ENCODE measurements around the gene TEC.
"Not testable (repeated sequence)": the region's sequence is repeated elsewhere in the genome, so short reads cannot be mapped to it uniquely, and the experiment has no call there.

TEC gene

GRCh38 chr4:48167538-48168263, 101.9 kb downstream of the TEC start:
- DNase-seq (ENCODE audit: low read depth in 2 of 2): no peak

- not testable (repeated sequence) for DNase-seq (ENCODE audit: low read depth in 2 of 2)
Measured at GRCh38 chr4:48164561-48164960, 105.1 kb downstream of the TEC start.

GRCh38 chr4:48163746-48164145, 105.9 kb downstream of the TEC start:
- DNase-seq (ENCODE audit: low read depth in 2 of 2): no peak

GRCh38 chr4:48162162-48162561, 107.5 kb downstream of the TEC start:
- DNase-seq (ENCODE audit: low read depth in 2 of 2): no peak

GRCh38 chr4:48157271-48157670, 112.4 kb downstream of the TEC start:
- DNase-seq (ENCODE audit: low read depth in 2 of 2): no peak

- no peak for DNase-seq (ENCODE audit: low read depth in 2 of 2)
Measured at GRCh38 chr4:48156423-48156822, 113.2 kb downstream of the TEC start.

- DNase-seq (ENCODE audit: low read depth in 2 of 2): no peak
Measured at GRCh38 chr4:48153791-48154550, 115.7 kb downstream of the TEC start.

- DNase-seq (ENCODE audit: low read depth in 2 of 2): no peak
Measured at GRCh38 chr4:48152259-48152658, 117.4 kb downstream of the TEC start.

- DNase-seq (ENCODE audit: low read depth in 2 of 2): no peak
Measured at GRCh38 chr4:48149827-48150370, 119.7 kb downstream of the TEC start.

- no peak for DNase-seq (ENCODE audit: low read depth in 2 of 2)
Measured at GRCh38 chr4:48147621-48148020, 122.0 kb downstream of the TEC start.

GRCh38 chr4:48141048-48141447, 128.6 kb downstream of the TEC start:
- no peak for DNase-seq (ENCODE audit: low read depth in 2 of 2)

- DNase-seq (ENCODE audit: low read depth in 2 of 2): no peak
Measured at GRCh38 chr4:48139691-48140090, 129.9 kb downstream of the TEC start.

- no peak for DNase-seq (ENCODE audit: low read depth in 2 of 2)
Measured at GRCh38 chr4:48138936-48139335, 130.7 kb downstream of the TEC start.

GRCh38 chr4:48138511-48138910, 131.1 kb downstream of the TEC start:
- DNase-seq (ENCODE audit: low read depth in 2 of 2): no peak

GRCh38 chr4:48137846-48138245, 131.8 kb downstream of the TEC start:
- DNase-seq (ENCODE audit: low read depth in 2 of 2): no peak

- DNase-seq (ENCODE audit: low read depth in 2 of 2): no peak
Measured at GRCh38 chr4:48134081-48134480, 135.6 kb downstream of the TEC start, which contains the start of gene TXK. Gene TXK, minus strand, starts transcription at chr4:48134250. Its CDS starts 80 bp downstream, at chr4:48134170.

- DNase-seq (ENCODE audit: low read depth in 2 of 2): no peak
Measured at GRCh38 chr4:48133669-48134068, 136.0 kb downstream of the TEC start.

- DNase-seq (ENCODE audit: low read depth in 2 of 2): no peak
Measured at GRCh38 chr4:48131736-48132135, 137.9 kb downstream of the TEC start.

GRCh38 chr4:48130100-48130499, 139.5 kb downstream of the TEC start:
- no peak for DNase-seq (ENCODE audit: low read depth in 2 of 2)

- no peak for DNase-seq (ENCODE audit: low read depth in 2 of 2)
Measured at GRCh38 chr4:48129307-48130014, 140.2 kb downstream of the TEC start.

- DNase-seq (ENCODE audit: low read depth in 2 of 2): peak in 1 of 2 donors; percentile 46
Measured at GRCh38 chr4:48127682-48128404, 141.8 kb downstream of the TEC start.

GRCh38 chr4:48127231-48127630, 142.4 kb downstream of the TEC start:
- DNase-seq (ENCODE audit: low read depth in 2 of 2): no peak

Data from stimulated activated CD8-positive, alpha-beta memory T cell treated with anti-CD3 and anti-CD28 coated beads, Interleukin-7, amount 100 ng/mL, for 1 hour (primary cell).